Suppressor macrophage treated with lipopolysaccharide for 1 hour (primary cell): ENCODE measurements around the gene ABCD1.
"Not testable (repeated sequence)": the region's sequence is repeated elsewhere in the genome, so short reads cannot be mapped to it uniquely, and the experiment has no call there.

Experiments
- DNase-seq, 3 donors: peaks; one replicate each; pipeline ENCODE4 v3.0.0-alpha.2; 2020 to 2022

The ABCD1 gene

GRCh38 chrX:153714256-153714655 is 10.4 kb upstream of the ABCD1 start:
- peak in 2 of 3 donors; percentile 33 for DNase-seq

DNA sequence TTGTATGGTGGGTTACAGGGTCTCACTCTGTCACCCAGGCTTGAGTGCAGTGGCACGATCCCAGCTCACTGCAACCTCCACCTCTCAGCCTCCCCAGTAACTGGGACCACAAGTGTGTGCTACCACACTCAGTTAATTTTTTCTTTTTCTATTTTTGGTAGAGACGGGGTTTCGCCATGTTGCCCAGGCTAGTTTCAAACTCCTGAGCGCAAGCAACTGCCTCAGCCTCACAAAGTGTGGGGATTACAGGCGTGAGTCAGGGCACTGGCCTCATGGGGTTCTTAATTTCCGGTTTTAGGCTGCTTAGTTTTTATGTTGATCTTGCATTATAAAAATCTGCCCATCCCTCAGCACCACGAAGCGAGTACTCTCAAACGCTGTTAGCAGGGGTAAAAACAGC is 7.2 kb upstream of the ABCD1 start:
- DNase-seq = no peak

- no peak for DNase-seq
Measured at GRCh38 chrX:153719238-153719637, 5.4 kb upstream of the ABCD1 start.

- DNase-seq = no peak
Measured at GRCh38 chrX:153719701-153720100, 5.0 kb upstream of the ABCD1 start.

DNA sequence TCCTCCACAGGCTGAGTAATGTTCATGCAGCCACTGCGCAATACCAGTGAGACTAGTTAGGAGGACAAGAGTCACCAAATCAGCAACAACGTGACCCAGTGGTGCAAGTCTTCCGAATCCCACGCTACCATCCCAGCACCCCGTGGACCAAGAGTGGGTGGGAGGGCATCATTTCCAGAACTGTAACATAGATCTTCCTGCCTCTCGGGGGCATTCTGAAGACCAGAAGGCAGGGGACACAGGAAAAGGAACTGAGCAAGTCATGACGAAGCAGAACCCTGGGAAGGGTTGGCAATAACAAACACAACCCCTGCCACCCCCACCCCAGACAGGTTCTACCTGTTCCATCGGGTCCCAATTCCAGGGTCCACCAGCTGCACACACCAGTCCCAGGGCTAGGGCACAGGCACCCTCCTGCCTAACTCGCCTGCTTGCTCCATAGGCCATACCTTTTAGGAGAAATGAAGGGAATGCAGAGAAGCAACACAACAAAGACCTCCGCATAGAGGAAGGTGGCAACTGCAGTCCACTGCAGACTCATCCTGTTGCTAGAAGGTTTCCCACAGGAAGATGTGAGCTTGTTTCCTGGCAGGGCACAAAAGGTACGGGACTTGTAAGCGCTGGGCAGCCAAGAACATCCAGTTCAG is 1.8 kb upstream of the ABCD1 start:
- DNase-seq = peak; percentile 90 to 94 (median 91)

- peak; percentile 39 to 58 (median 42) for DNase-seq
Measured at GRCh38 chrX:153723351-153724251, 1.1 kb upstream of the ABCD1 start.

GRCh38 chrX:153725039-153725831 is 579 bp downstream of the ABCD1 start:
- DNase-seq = no peak

DNA sequence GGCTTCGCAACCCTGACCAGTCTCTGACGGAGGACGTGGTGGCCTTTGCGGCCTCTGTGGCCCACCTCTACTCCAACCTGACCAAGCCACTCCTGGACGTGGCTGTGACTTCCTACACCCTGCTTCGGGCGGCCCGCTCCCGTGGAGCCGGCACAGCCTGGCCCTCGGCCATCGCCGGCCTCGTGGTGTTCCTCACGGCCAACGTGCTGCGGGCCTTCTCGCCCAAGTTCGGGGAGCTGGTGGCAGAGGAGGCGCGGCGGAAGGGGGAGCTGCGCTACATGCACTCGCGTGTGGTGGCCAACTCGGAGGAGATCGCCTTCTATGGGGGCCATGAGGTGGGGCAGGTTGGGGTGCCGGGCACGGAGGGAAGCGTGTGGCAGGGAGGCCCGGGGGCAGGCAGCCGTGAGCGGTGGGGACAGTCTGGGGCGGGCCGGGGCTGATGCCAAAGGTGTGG is 1.2 kb downstream of the ABCD1 start:
- no peak for DNase-seq

DNA sequence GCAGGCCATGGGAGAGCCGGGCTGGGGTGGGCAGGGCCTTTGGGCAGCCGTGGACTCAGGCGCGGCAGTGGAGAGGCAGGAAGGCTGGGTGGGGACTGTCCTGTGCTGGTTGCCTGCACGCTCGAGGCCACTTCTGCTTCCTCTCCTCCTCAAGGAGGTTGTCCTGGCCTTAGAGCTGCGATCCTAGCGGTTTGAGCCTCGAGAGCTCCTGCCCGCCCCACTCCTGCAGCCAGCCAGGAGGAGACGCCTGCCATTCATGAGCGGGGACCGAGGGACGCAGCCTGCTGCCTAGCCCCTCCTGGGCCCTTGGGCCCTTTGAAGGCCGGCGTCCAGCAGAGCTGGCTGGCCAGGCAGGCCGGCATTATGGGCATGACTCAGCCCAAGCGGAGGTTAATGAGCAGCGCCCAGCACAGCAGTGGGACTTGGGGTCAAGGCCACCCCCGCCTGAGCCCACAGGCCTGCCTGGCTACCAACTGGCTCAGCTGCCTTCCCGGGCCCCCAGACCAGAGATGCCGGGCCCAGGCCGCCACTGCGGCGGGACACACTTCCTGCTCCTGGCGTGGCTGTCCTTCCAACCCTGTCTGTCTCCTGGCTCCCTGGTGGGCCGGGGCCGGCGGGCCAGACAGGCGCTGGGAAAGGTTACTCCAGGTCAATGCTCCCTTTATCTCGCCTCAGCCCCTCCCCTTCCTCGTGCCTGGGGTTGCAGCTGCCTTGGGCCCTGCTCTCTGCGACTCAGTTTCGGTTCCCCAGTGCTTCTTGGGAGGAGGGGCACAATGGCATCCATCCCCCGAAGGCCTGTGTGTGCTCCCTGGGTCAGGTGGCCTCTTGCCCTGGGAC is 1.8 kb downstream of the ABCD1 start:
- DNase-seq = peak; percentile 70 to 83 (median 80)

GRCh38 chrX:153727123-153727931 is 2.7 kb downstream of the ABCD1 start:
- peak in 2 of 3 donors; percentile 24 to 27 for DNase-seq

- no peak for DNase-seq
Measured at GRCh38 chrX:153728095-153728494, 3.4 kb downstream of the ABCD1 start.

DNA sequence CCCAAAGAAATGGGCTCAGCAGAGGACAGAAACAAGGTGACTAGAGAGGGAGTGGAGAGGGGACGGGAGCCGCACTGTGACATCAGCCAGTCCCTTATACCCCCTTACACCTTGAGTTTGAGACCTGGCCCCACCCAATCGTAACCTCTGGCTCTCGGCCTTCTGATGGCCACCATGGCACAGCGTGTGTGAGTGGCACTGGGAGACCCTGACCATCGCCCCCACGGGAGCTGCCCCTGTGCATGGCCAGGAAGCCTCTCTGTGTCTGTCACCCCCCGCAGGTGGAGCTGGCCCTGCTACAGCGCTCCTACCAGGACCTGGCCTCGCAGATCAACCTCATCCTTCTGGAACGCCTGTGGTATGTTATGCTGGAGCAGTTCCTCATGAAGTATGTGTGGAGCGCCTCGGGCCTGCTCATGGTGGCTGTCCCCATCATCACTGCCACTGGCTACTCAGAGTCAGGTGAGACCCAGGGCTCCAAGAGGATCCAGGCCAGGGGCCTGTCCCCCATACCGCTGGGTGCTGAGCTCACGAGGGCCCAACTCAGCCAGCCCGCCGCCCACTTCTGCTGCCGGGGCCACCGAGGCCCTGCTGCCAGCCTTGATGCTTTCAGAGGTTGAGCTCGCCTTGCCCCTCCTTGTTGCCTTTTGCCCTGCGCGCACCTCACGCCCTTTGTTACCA is 4.4 kb downstream of the ABCD1 start:
- no peak for DNase-seq

DNA sequence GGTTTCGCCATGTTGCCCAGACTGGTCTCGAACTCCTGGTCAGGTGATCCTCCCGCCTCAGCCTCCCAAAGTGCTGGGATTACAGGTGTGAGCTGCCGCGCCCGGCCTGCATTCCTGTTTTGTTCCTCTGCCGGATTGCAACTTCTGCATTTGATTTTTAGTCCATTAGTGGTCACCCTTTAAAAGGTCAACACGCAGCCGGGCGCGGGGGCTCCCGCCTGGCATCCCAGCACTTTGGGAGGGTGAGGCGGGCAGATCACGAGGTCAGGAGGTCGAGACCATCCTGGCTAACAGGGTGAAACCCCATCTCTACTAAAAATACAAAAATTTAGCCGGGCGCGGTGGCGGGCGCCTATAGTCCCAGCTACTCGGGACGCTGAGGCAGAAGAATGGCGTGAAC is 5.5 kb downstream of the ABCD1 start:
- DNase-seq = not testable (repeated sequence)

GRCh38 chrX:153731117-153731844 is 6.6 kb downstream of the ABCD1 start:
- DNase-seq = peak; percentile 52 to 75 (median 59)

- no peak for DNase-seq
Measured at GRCh38 chrX:153731845-153732215, 7.2 kb downstream of the ABCD1 start.

DNA sequence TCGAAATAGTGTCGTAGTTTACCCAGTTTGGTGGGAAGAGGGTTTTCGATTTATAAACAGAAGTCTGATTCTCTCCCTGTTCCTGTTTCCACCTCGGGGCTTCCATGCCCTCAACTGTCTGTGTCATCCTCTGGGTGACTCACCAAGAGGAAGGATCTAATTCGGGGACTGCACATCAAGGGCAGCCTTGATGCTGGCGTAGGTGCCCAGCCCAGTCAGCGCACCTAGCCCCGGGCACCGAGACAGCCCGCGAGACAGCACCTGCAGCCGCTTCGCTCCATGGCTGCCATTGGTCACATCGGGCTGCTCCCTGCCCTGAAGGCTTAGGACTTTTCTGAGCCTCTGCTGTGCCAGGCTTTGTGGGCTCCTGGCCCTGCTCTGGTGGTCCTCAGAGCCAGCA is 7.7 kb downstream of the ABCD1 start:
- DNase-seq = peak; percentile 86 to 93 (median 90)

GRCh38 chrX:153733651-153734240 is 9.1 kb downstream of the ABCD1 start:
- DNase-seq = no peak

- DNase-seq = peak in 2 of 3 donors; percentile 19 to 37
Measured at GRCh38 chrX:153734871-153735270, 10.2 kb downstream of the ABCD1 start.

DNA sequence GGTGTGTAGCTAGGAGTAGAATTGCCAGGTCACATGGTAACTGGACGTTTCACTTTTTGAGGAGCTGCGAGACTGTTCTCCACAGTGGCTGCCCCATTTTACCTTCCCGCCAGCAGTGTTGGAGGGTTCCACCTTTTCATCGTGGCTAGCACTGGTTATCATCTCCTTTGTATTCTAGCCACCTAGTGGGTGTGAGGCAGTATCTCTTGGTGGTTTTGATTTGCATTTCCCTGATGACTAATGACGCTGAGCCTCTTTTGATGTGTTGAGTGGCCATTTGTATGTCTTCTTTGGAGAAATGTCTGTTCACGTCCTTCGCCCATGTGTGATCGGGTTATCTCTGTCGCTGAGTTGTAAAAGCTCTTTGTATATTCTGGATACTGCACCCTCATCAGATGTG is 10.6 kb downstream of the ABCD1 start:
- peak in 2 of 3 donors; percentile 26 to 48 for DNase-seq
